ENCODE data around the gene LRRFIP1.

DNA sequence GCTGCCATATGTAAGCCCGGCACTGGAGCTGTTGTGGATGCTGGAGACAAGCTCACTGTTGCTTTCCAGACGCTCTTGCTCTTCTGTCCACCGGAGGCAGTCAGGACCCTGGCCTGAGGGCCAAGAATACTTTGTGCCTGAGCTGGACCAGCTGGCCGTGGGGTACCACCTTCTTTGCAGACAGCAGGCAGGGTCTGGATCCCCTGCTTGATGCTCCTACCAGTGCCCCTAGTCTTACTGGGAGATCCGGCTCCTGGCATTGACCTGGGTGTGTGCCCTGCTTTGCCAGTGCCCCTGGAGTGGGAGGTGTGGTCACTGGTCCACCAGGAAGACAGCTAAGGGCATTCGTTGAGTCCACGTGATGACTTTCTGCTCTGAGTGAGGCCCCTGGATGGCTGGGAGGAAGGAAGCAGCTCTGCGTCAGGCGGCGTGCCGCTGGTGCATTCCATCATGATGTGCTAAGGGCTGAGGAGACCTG is 59.3 kb downstream of the LRRFIP1 start:
- TF ChIP-seq, protein P1, sequence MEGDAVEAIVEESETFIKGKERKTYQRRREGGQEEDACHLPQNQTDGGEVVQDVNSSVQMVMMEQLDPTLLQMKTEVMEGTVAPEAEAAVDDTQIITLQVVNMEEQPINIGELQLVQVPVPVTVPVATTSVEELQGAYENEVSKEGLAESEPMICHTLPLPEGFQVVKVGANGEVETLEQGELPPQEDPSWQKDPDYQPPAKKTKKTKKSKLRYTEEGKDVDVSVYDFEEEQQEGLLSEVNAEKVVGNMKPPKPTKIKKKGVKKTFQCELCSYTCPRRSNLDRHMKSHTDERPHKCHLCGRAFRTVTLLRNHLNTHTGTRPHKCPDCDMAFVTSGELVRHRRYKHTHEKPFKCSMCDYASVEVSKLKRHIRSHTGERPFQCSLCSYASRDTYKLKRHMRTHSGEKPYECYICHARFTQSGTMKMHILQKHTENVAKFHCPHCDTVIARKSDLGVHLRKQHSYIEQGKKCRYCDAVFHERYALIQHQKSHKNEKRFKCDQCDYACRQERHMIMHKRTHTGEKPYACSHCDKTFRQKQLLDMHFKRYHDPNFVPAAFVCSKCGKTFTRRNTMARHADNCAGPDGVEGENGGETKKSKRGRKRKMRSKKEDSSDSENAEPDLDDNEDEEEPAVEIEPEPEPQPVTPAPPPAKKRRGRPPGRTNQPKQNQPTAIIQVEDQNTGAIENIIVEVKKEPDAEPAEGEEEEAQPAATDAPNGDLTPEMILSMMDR (IDR thresholded peaks at IDR 0.05) = peak; percentile 14; the same call in 1 of the 3 replicates
- TF ChIP-seq POLR2AphosphoS2 (conservative IDR thresholded peaks at IDR 0.05; ENCODE audit: low read length) = no peak
- TF ChIP-seq, protein P2, sequence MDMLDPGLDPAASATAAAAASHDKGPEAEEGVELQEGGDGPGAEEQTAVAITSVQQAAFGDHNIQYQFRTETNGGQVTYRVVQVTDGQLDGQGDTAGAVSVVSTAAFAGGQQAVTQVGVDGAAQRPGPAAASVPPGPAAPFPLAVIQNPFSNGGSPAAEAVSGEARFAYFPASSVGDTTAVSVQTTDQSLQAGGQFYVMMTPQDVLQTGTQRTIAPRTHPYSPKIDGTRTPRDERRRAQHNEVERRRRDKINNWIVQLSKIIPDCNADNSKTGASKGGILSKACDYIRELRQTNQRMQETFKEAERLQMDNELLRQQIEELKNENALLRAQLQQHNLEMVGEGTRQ (IDR thresholded peaks at IDR 0.05) = no peak
- TF ChIP-seq MYC (IDR thresholded peaks at IDR 0.05; ENCODE audit: borderline replicate concordance, low read length) = no peak
- TF ChIP-seq POLR2A (IDR thresholded peaks at IDR 0.05; ENCODE audit: low read length) = 0 out of 2 replicates have a peak, but pooled peaks have one; percentile 10

All from A549 (cell line).